ENCODE measurements around the gene PRIM2. TPM values are rescaled to one million over a fixed set of nuclear protein-coding genes. Genes with fewer than 3 reads are reported as not detected.
"Not testable (repeated sequence)": the region's sequence is repeated elsewhere in the genome, so short reads cannot be mapped to it uniquely, and the experiment has no call there.

PRIM2 gene
- polyA plus RNA-seq, 1 donor (not counting 4 experiments of a cell fraction or from before 2014, with no cell fraction given) = 12.8 TPM

GRCh38 chr6:57434944-57435343 is 117.5 kb downstream of the PRIM2 start:
- dilution Hi-C loops (cut with MboI; ENCODE audit: extremely low pct_ligation_motif_present, low sequenced_read_pairs) = no loop called here
- no peaks in the 10 kb centered on the region for H4K20me1 ChIP-seq (ENCODE audit: control insufficient read depth, extremely low read depth, insufficient read depth, low read length)
- H3K27me3 ChIP-seq (ENCODE audit: control insufficient read depth, extremely low read depth, insufficient read depth, low read length) = no peaks in the 10 kb centered on the region
- no peak overlapping the region for H3K27ac ChIP-seq (ENCODE audit: control insufficient read depth, insufficient read depth, low read length)
- peaks cover 5% of the 10 kb centered on the region for H3K4me1 ChIP-seq (ENCODE audit: control insufficient read depth, extremely low read depth, insufficient read depth, low read length)
- no peaks in the 10 kb centered on the region for H3K9me1 ChIP-seq (ENCODE audit: control insufficient read depth, extremely low read depth, insufficient read depth, low read length)
- no peak overlapping the region for H3K4me2 ChIP-seq (ENCODE audit: control insufficient read depth, extremely low read depth, insufficient read depth, low read depth, low read length)
- H3K4me3 ChIP-seq (ENCODE audit: control insufficient read depth in 2 of 3, extremely low read depth in 1 of 3, insufficient read depth in 2 of 3, low read depth in 1 of 3, low read length in 3 of 3) = no peak overlapping the region
- TF ChIP-seq CTCF (optimal IDR thresholded peaks at IDR 0.05 in 1 of 3, IDR thresholded peaks at IDR 0.05 in 1 of 3, conservative IDR thresholded peaks at IDR 0.05 in 1 of 3; ENCODE audit: extremely low read depth in 1 of 3, insufficient read depth in 2 of 3, low read length in 3 of 3) = no peak
- no peak for TF ChIP-seq EZH2 (IDR thresholded peaks at IDR 0.05; ENCODE audit: low read length)
- H3K36me3 ChIP-seq (ENCODE audit: control insufficient read depth in 2 of 2, extremely low read depth in 1 of 2, insufficient read depth in 2 of 2, low read length in 2 of 2) = no peaks in the 10 kb centered on the region
- no peak overlapping the region for H3K9ac ChIP-seq (ENCODE audit: control insufficient read depth, extremely low read depth, insufficient read depth, low read length)
- FAIRE-seq (no peak), DNase-seq (ENCODE audit: low read depth, low spot score) (no peak)
- H3K9me3 ChIP-seq (ENCODE audit: control insufficient read depth, low read depth, low read length) = no peaks in the 10 kb centered on the region
- H3K79me2 ChIP-seq (ENCODE audit: control insufficient read depth, insufficient read depth, low read length) = no peaks in the 10 kb centered on the region
- H2AFZ ChIP-seq (ENCODE audit: control insufficient read depth, low read length) = no peak overlapping the region

DNA sequence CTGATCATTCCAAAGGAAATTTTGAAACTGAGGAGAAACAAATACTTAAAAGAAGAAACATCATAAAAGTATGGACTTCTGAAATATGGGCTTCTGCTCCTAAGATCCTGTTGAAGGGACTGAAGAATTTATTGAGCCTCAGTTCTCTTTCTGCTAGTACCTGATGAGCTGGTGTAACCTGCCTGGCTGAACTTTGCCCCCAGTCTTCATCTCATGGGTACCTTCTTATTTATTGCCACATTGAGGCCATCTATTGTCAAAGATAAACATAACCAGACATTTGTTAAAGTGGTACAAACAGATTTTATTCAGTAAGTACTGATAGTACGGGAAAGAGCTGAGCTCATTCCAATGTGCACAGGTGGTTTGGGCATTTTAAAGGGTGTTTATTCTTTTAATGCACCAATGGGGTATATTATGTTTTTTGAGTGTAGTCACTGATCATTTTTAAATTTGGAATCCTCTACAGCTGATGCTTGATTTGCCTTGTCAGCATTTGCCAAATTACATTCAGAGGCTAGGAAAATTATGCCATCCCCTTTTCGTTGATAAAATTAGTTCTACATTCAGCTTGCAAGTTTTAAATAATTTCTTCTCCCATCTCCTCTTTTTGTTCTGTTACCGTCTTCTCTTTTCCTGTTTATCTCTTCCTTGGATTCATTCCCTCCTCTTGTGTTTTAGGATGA is 118.2 kb downstream of the PRIM2 start:
- H3K79me2 ChIP-seq (ENCODE audit: control insufficient read depth, insufficient read depth, low read length) = no peaks in the 10 kb centered on the region
- H3K4me3 ChIP-seq (ENCODE audit: control insufficient read depth in 2 of 3, extremely low read depth in 1 of 3, insufficient read depth in 2 of 3, low read depth in 1 of 3, low read length in 3 of 3) = no peak overlapping the region
- H3K9me3 ChIP-seq (ENCODE audit: control insufficient read depth, low read depth, low read length) = no peaks in the 10 kb centered on the region
- peaks cover 5% of the 10 kb centered on the region for H3K4me1 ChIP-seq (ENCODE audit: control insufficient read depth, extremely low read depth, insufficient read depth, low read length)
- no peak overlapping the region for H3K9ac ChIP-seq (ENCODE audit: control insufficient read depth, extremely low read depth, insufficient read depth, low read length)
- H3K27ac ChIP-seq (ENCODE audit: control insufficient read depth, insufficient read depth, low read length) = no peak overlapping the region
- H3K9me1 ChIP-seq (ENCODE audit: control insufficient read depth, extremely low read depth, insufficient read depth, low read length) = no peaks in the 10 kb centered on the region
- H4K20me1 ChIP-seq (ENCODE audit: control insufficient read depth, extremely low read depth, insufficient read depth, low read length) = no peaks in the 10 kb centered on the region
- FAIRE-seq = no peak
- no peak overlapping the region for H2AFZ ChIP-seq (ENCODE audit: control insufficient read depth, low read length)
- no peaks in the 10 kb centered on the region for H3K36me3 ChIP-seq (ENCODE audit: control insufficient read depth in 2 of 2, extremely low read depth in 1 of 2, insufficient read depth in 2 of 2, low read length in 2 of 2)
- TF ChIP-seq CTCF (optimal IDR thresholded peaks at IDR 0.05 in 1 of 3, IDR thresholded peaks at IDR 0.05 in 1 of 3, conservative IDR thresholded peaks at IDR 0.05 in 1 of 3; ENCODE audit: extremely low read depth in 1 of 3, insufficient read depth in 2 of 3, low read length in 3 of 3) (no peak), EZH2 (IDR thresholded peaks at IDR 0.05; ENCODE audit: low read length) (no peak)
- H3K4me2 ChIP-seq (ENCODE audit: control insufficient read depth, extremely low read depth, insufficient read depth, low read depth, low read length) = no peak overlapping the region
- dilution Hi-C loops (cut with MboI; ENCODE audit: extremely low pct_ligation_motif_present, low sequenced_read_pairs) = no loop called here
- no peak for DNase-seq (ENCODE audit: low read depth, low spot score)
- no peaks in the 10 kb centered on the region for H3K27me3 ChIP-seq (ENCODE audit: control insufficient read depth, extremely low read depth, insufficient read depth, low read length)

DNA sequence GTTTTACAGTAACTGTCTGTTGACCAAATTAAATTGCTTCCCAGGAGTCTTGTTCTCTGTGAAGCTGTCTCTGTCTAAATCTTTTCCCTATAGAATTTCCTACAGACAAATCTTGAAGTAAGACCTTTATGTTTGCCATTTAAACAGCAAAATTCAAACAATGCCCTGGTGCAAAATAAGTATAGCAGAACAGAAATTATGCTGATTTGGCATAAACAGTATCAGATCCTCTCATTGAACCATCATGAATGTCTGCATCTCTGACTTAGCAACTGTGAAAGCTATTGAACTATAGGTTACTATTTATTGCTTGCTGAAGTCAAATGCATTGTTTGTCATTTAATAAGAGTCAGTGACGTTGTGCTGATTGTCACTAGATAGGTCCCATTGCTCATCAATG is 123.3 kb downstream of the PRIM2 start:
- DNase-seq (ENCODE audit: low read depth, low spot score); H4K20me1 ChIP-seq (ENCODE audit: control insufficient read depth, extremely low read depth, insufficient read depth, low read length); H3K9me1 ChIP-seq (ENCODE audit: control insufficient read depth, extremely low read depth, insufficient read depth, low read length); H3K4me3 ChIP-seq (ENCODE audit: control insufficient read depth in 2 of 3, extremely low read depth in 1 of 3, insufficient read depth in 2 of 3, low read depth in 1 of 3, low read length in 3 of 3); H2AFZ ChIP-seq (ENCODE audit: control insufficient read depth, low read length); H3K4me1 ChIP-seq (ENCODE audit: control insufficient read depth, extremely low read depth, insufficient read depth, low read length); FAIRE-seq; H3K27ac ChIP-seq (ENCODE audit: control insufficient read depth, insufficient read depth, low read length); H3K9ac ChIP-seq (ENCODE audit: control insufficient read depth, extremely low read depth, insufficient read depth, low read length); H3K79me2 ChIP-seq (ENCODE audit: control insufficient read depth, insufficient read depth, low read length); H3K36me3 ChIP-seq (ENCODE audit: control insufficient read depth in 2 of 2, extremely low read depth in 1 of 2, insufficient read depth in 2 of 2, low read length in 2 of 2); H3K4me2 ChIP-seq (ENCODE audit: control insufficient read depth, extremely low read depth, insufficient read depth, low read depth, low read length); dilution Hi-C loops (cut with MboI; ENCODE audit: extremely low pct_ligation_motif_present, low sequenced_read_pairs); H3K27me3 ChIP-seq (ENCODE audit: control insufficient read depth, extremely low read depth, insufficient read depth, low read length); H3K9me3 ChIP-seq (ENCODE audit: control insufficient read depth, low read depth, low read length): not testable (repeated sequence)

GRCh38 chr6:57442133-57442532 is 124.7 kb downstream of the PRIM2 start:
- H4K20me1 ChIP-seq (ENCODE audit: control insufficient read depth, extremely low read depth, insufficient read depth, low read length); DNase-seq (ENCODE audit: low read depth, low spot score); H3K27me3 ChIP-seq (ENCODE audit: control insufficient read depth, extremely low read depth, insufficient read depth, low read length); H3K9ac ChIP-seq (ENCODE audit: control insufficient read depth, extremely low read depth, insufficient read depth, low read length); dilution Hi-C loops (cut with MboI; ENCODE audit: extremely low pct_ligation_motif_present, low sequenced_read_pairs); H3K36me3 ChIP-seq (ENCODE audit: control insufficient read depth in 2 of 2, extremely low read depth in 1 of 2, insufficient read depth in 2 of 2, low read length in 2 of 2); H2AFZ ChIP-seq (ENCODE audit: control insufficient read depth, low read length); FAIRE-seq; H3K4me1 ChIP-seq (ENCODE audit: control insufficient read depth, extremely low read depth, insufficient read depth, low read length); H3K9me3 ChIP-seq (ENCODE audit: control insufficient read depth, low read depth, low read length); H3K9me1 ChIP-seq (ENCODE audit: control insufficient read depth, extremely low read depth, insufficient read depth, low read length); H3K79me2 ChIP-seq (ENCODE audit: control insufficient read depth, insufficient read depth, low read length); H3K4me2 ChIP-seq (ENCODE audit: control insufficient read depth, extremely low read depth, insufficient read depth, low read depth, low read length); H3K27ac ChIP-seq (ENCODE audit: control insufficient read depth, insufficient read depth, low read length); H3K4me3 ChIP-seq (ENCODE audit: control insufficient read depth in 2 of 3, extremely low read depth in 1 of 3, insufficient read depth in 2 of 3, low read depth in 1 of 3, low read length in 3 of 3): not testable (repeated sequence)

Data from keratinocyte (primary cell).